A673 (cell line): Measurements from ENCODE around the gene SERINC3.

ENCODE experiments used
- EZH2 ChIP-seq: fragments of 200-600 bp; sonication (generic); IDR thresholded peaks from 2 replicates; pipeline ENCODE4 v1.6.1; 2017; ENCODE audit warnings: borderline replicate concordance, low read depth, mild to moderate bottlenecking, mixed read lengths, antibody characterized with exemption, low read length; ENCODE audit not compliant: poor library complexity, severe bottlenecking
- TF ChIP-seq, protein P1 (sequence below): fragments of 300-800, 200-600 bp; sonication (generic); conservative IDR thresholded peaks from 2 replicates; pipeline ENCODE4 v1.5.1; 2017; ENCODE audit warnings: low read depth, mild to moderate bottlenecking, antibody characterized with exemption, low read length, moderate library complexity, mixed read lengths

DNA sequence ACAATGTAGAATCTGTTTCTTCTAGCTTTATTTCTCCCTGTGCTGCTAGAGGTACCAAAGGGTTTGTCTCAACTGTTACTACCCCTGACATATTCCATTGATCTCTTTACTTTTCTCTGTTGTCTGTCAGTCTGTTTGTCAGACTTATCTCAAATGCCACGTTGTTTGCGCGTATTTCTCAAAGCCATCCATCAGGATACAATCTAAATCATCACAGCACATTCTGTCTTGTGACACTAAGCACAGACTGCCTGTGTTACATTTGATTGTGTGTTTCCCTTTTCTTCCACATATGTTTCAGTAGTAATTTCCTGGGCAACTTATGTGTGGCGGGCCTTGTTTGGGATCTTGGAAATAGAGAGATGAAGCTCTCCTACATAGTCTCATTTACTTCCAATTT lies 30.2 kb upstream of the SERINC3 start:
- TF ChIP-seq, protein P1, sequence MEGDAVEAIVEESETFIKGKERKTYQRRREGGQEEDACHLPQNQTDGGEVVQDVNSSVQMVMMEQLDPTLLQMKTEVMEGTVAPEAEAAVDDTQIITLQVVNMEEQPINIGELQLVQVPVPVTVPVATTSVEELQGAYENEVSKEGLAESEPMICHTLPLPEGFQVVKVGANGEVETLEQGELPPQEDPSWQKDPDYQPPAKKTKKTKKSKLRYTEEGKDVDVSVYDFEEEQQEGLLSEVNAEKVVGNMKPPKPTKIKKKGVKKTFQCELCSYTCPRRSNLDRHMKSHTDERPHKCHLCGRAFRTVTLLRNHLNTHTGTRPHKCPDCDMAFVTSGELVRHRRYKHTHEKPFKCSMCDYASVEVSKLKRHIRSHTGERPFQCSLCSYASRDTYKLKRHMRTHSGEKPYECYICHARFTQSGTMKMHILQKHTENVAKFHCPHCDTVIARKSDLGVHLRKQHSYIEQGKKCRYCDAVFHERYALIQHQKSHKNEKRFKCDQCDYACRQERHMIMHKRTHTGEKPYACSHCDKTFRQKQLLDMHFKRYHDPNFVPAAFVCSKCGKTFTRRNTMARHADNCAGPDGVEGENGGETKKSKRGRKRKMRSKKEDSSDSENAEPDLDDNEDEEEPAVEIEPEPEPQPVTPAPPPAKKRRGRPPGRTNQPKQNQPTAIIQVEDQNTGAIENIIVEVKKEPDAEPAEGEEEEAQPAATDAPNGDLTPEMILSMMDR: no peak
- no peak for TF ChIP-seq EZH2
